Suppressor macrophage treated with lipopolysaccharide for 4 hours (primary cell): ENCODE data around the gene ANKRD39.
A peak's percentile ranks its signal among the peaks of the same experiment; 100 is the strongest.
"Not testable (repeated sequence)": the region's sequence is repeated elsewhere in the genome, so short reads cannot be mapped to it uniquely, and the experiment has no call there.

Experiments
- DNase-seq: peaks from one replicate; pipeline ENCODE4 v3.0.0-alpha.2; 2020

ANKRD39 gene

DNA sequence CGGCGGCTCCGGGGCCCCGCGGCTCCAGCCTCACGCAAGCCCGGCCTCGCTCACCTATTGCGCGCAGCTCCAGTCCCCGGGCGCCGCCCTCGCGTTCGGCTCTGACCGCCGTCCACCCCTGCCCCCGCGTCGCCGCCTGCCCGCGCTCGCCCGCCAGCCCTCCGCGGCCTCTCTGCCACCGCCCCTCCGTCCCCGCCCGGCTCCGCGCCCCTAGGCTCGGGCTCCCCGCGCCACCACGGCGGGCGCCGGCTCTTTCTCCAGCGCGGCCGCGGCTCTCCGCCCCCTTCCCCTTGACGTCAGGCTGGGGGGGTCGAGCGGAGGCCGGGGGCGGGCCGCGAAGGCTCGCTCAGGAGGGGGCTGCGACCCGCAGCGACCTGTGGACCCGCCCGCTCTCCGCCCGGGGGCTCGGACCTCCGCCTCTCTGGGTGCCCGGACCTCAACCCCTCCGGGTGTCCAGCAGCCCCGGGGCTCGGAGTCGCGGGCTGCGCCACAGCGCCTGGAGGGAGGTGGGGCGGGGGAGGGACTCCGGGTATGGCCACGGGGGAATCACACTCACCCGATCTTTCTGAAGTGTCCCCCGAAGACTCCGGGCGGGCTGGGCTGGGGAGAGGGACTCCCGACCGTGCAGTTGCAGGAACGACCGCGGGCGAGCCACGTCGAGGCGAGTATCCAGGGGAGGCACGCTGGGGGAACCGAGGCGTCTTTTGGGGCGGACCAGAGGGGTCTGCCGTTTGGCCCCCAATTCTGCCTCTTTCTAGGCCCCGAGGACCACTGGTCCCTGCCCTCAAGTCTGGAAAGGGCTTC, 12.2 kb upstream of the ANKRD39 start, which contains the start of gene SEMA4C:
SEMA4C (minus strand) TSS at position 259 of the 804 bp plus-strand sequence. CDS start 2,194 bp downstream, outside the sequence.
- DNase-seq = no peak

DNA sequence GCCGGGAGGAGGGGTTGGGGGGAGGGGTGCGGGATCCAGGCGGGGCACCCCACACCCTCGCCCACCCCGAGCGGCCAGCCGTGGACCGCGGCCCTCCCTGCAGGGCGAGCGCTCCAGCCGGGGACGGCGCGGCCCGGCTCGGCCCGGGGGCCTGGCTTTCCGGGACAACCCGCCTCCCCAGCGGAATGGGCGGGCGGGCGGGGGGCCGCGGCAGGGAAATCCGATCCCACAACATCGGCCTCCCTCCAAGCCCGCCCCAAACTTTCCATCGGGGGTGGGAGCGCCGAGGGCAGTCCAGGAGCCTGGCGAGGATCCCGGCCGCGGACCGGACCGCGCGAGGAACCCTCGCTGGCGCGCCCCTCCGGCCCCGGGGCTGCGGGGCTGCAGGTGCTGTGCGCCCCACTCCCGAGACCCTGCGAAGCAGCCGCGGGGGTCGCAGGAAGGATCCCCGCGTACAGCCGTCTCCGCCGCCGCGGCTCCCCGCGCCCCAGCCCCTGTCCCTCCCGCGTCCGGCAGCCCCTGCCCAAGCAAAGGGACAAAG, 11.5 kb upstream of the ANKRD39 start:
- DNase-seq = no peak

DNA sequence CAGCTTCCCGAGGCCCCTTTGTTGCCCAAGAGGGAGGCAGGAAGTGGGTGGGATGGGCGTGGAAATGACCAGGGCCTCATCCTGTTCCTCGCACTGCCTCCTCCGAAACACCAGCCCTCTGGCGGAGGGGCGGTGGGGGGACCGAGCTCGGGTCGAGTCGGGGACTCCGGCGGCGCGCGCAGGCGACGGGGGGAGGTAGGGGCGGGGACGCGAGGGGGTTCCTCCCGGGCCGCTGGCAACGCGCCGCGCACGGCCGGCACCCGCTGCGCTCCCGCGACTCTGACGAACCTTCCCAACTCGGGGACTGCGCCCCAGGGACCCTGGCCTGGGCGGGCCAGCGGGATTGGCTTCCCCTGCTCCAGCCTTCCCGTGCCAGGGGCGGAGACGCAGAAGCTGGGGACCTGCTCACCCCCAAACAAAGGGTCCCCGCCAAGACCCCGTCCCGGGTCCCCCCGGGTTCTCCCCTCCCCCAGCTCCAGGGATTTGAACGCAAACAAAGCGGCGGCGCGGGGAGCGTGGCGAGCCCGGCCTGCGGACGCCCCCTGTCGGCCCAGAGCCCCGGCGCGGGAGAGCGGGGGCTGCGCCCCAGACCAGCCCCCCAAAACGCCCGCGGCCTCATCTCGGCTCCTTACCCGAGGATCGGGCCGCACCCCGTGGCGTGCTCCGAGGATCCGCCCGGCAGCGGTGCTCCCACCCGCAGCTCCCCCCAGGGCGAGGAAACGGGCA, 10.9 kb upstream of the ANKRD39 start:
- peak; percentile 65 for DNase-seq

DNA sequence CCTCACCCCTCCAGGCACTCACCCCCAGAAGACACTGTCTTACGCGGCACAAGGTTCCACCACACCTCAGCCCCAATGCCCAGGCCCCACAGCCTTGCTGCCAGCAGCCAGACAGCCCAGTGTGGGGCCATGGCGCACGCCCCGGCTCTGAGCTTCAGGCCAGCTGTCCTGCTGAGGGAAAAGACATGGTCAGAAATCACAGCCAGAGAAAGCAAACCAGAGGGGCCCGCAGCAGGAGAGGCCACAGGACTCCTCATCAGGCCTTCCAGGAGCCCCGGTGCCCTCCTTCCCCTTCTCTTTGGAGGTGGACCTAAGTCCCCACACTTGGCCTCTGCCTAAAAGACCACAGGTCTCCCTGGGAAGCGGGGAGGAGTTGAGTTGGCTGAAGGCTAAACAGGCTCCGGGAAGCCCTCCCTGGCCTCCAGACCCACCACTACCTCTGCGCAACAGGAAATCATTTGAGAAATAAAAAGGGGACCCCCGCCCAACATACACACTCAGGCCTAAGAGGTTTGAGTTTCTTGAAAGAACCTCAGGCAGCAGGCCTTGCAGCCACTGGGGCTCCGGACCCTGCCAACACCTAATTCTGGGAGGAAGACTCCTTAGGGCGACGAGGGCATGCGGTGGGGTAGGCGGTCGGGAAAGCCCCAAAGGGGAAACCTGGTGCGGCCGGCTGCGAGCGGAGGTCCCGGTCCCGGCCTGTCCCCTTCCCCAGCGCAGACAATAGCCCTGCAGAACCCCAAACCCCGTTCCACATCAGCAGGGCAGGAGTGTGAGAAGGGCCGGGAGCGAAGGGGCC, 10.1 kb upstream of the ANKRD39 start:
- DNase-seq = no peak

DNA sequence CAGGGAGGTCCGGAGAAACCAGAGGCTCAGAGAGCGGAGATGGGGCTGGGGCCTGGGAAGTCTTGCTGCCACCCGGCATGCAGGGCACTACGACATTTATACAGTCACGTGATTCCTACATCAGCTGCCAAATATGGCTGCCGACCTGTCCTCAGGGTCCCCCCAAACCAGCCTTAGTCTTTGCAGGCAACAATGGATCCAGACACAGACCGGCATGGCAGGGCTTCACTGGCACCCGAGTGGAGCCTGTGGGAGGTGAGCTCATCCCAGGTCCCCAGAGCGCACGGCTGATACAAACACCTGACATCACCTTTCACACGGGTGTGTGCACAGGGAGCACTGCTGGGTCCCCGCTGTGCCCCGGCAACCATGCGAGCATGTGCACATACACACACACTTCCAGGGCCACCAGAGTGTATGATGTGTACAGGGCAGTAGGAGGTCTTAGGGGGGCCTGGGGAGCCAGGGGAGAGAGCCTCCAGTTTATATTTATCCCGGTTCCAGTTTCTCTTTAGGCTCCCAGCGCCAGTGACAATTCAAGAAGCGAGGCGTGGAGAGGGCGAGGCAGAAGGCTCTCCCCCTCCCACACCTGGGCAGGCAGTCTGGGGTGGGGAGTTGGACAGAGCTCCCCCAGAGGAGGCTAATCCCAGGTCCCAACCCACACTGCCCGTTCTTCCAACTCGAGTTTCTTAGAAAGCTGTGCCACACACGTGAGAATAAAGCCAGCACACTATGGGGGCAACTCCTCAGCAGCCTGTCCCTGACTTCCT, 9.4 kb upstream of the ANKRD39 start:
- no peak for DNase-seq

DNA sequence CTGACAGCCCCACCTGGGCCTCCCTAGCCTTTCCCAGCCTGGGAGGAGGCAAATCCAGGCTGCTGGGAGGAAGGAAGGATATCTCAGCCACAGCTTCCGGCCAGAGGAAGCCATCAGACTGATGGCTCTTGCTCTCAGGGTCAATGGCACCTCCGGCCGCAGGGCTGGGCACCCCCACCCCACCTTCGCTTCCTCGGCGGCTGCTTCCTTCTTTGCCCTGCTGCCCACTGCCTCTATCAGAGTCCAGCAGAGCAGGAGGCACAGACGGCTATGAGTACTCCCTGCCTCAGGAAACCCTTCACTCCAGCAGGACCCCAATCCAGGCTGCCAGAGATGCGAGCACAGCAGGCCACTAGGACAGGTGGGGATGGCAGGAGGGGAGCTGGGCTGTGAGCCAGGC, 8.8 kb upstream of the ANKRD39 start:
- no peak for DNase-seq

DNA sequence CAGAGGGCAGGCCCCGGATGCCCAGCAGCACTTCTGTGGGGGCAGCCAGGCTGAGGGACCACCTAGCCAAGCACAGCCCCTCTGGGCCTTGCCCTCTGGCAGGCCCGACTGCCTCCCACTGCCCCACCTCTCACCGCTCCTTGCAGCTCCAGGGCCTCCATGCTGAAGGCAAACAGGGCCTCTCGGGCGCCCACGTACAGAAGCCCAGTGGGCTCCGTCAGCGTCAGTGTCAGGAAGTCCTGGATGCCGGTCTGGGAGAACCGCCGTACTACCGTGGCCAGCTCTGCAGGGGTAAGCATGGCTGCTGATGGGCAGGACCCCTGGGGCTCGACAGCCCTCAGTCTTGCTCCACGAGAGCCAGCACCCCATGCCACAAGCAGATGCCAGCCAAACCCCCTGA, 8.3 kb upstream of the ANKRD39 start:
- no peak for DNase-seq

DNA sequence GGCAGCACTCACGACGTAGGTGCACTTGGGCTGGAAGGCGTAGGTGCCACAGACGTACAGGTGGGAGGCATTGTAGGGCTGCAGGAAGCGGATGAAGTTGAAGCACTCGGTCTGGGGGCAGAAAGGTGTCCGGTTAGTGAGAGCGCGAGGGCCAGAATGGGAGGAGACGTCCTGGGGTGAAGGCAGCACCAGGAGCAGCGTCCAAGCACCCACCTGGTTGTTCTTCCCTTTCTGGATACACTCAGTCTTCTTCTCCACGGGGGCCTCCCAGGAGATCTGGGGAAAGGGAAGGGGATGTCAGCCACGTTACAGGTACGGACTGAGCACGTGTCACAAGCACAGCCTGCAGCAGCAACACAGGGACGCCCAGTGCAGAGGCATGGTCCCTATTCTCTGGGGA, 7.8 kb upstream of the ANKRD39 start:
- DNase-seq = no peak

DNA sequence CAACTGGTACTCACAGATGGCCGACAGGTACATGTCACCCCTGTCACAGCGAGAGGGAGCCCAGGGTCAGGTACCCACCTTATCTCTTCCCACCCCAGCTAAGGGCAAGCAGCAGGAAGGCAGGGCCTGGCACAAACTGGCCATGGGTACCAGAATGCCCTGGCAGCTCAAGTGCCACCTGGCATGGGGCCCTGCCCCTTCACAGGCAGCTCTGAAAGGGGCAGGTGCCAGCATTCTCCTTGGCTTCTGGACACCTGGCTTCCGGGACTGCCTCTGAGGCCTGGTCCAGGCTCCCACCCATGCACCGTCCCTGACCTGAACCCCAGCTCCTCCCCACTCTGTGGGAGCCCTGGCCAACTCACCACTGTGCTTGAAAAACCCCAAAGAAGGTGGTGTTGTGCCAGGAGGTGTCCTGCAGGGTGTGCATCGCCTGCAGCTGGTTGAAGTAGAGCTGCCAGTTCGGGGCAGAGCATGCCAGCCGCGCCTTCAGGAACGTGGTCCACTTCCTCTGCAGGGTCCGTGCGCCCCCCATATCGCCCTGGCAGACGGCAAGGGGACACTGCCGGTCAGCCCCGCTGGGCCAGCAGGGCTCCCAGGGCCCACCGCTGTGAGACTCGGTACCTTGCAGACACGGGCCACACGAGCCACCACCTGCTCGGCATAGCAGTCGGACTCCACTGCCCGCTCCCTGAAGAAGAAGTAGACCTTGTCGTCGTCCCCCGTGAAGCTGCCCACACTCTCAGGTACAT, 6.7 kb upstream of the ANKRD39 start:
- DNase-seq = no peak

DNA sequence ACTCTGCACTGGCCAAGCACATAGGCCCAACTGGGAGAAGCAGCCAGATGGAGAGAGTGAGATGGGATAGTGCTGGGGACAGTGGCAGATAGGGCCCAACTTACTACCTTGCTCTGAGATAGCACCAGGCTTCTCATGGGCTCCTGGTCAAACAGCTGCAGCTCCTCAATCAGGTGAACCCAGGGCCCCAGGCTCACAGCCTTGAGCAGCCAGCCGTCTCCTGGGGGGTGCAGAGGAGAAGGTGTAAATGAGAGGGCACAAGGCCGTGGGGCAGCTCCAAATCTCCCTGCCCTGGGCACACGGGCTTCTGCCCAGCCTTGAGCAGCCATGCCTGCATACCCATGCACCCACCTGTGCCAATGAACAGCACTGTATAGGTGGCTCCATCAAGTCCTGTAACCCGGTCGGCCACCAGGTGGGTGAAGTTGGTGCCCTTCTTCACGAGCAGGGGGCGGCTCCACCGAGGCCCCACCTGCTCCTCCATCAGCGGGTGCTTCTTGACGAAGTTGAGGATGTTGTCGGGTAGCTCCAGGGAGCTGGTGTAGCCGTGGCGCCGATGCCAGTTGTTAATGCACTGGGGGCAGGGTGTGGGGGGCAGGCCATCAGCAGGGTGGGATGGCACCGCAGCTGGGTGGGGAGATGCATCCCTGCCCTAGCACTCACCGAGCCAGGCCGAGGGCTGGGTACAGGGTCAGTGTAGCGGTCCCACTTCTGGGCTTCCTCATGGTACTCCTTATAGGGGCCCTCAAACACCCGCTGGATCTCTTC, 5.9 kb upstream of the ANKRD39 start:
- no peak for DNase-seq

DNA sequence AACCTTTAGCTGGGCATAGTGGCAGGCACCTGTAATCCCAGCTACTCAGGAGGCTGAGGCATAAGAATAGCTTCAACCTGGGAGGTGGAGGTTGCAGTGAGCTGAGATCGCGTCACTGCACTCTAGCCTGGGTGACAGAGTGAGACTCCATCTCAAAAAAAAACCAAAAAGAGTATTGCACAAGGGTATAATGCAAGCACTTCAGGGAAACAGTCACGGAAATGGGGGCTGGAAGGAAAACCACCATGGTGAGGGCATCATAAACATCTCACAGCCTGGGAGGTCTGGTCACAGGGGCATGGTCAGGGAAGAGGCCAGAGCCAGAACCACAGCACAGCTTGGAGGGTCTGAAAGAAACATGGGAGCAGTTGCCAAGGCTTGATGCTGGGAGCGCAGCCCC, 5.2 kb upstream of the ANKRD39 start:
- not testable (repeated sequence) for DNase-seq

DNA sequence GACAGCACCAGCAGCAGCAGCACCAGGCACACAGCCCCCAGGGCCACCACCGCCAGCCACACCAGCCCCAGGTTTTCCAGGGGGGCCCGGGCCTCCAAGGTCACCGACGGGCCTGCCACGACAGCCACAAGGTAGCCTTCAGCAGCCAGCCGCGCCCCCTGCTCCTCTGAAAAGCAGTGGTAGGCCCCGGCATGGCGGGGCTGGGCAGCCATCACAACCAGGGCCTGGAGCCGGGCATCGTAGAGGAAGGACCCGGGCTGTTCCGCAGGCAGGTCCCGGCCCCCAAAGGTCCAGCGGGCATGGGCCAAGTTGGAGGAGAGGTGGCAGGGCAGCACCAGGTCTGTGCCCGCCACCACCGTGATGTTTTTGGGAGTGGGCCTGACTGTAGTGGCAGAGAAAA, 3.3 kb upstream of the ANKRD39 start:
- DNase-seq = no peak

DNA sequence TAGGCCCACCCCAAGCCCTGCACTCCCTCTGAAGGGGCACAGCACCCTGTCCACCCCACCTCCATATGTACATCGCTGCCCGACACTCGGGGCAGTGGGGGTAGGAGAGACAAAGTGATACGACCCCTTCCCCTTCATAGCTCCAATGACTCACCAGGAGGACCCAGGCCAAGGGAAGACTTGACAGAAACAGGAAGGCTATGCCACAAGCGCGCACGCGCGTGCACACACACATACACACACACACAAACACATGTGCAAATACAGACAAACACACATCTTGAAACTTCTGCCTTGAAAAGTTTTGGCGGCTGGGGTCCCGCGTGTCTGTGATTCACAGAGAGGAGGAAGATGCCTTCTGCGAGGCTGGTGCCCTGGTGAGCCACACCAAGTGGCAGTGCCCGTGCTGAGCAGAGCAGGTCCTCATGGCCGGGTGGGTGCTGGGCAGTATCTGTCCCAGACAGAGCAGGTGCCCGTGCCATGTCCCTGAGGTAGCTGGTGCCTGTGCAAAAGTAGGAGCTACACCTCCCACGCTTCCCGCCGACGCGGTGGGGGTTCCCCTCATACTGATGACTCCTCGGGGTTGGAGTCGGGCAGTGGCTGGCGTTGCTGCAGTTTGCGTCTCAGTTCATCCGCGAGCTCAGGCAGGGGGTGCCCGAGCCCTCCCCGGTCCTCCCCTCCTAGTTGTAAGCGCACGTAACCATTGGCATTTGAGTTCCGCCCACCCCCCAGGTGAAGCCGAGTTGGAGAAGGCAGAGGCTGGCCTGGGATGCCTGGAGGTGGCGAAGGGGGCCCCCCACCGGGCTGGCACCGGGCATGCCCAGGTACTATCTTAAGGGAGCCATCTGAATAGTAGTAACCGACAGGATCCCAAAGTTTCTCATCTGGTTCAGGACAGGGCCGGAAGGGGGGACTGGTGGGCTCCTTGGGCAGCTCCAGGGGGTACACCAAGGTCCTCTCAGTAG, 2.5 kb upstream of the ANKRD39 start:
- DNase-seq = no peak

DNA sequence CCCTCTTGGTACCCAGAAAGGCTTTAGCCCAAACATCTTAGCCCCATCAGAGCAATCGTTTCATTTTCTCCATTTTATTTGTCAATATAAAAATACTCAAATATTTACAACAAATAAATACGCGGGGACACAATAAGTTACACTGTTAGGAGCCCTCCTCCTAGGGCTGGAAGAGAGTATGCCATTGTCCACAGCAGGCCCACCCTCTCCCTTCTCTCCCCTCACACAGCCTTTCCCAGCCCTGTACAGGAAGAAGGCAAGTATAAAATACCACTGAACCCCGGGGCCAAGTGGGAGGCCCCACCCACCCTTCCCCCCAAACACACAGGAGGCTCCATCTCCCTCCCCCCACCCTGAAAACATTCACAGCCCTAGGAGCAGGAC, 1.9 kb upstream of the ANKRD39 start:
- no peak for DNase-seq

DNA sequence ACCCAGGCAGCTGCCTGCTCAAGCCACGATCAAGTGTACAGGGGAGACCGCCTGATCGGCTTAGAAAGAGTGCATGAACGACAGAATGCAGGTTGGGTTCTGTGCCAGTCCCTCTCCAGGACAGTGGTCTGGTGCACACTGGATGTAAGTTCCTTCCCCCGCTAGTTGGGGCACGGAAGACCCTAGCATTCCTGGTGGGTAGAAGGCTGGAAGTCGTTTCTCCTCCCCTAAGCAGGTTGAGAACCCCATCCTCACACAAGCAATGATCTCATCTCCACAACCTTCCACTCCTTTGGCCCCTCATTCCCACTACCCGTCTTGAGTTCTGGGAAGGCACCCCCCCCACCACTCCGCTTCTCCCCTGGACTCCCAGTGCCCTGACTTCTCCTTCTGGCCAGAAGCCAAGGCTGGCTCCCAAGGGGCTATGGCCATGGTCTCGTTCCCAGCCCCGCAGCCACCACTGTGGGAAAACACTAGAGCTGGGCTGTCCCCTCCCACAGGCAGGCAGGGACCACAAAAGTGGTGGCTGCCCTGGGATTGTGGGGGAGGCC, 1.4 kb upstream of the ANKRD39 start:
- no peak for DNase-seq

DNA sequence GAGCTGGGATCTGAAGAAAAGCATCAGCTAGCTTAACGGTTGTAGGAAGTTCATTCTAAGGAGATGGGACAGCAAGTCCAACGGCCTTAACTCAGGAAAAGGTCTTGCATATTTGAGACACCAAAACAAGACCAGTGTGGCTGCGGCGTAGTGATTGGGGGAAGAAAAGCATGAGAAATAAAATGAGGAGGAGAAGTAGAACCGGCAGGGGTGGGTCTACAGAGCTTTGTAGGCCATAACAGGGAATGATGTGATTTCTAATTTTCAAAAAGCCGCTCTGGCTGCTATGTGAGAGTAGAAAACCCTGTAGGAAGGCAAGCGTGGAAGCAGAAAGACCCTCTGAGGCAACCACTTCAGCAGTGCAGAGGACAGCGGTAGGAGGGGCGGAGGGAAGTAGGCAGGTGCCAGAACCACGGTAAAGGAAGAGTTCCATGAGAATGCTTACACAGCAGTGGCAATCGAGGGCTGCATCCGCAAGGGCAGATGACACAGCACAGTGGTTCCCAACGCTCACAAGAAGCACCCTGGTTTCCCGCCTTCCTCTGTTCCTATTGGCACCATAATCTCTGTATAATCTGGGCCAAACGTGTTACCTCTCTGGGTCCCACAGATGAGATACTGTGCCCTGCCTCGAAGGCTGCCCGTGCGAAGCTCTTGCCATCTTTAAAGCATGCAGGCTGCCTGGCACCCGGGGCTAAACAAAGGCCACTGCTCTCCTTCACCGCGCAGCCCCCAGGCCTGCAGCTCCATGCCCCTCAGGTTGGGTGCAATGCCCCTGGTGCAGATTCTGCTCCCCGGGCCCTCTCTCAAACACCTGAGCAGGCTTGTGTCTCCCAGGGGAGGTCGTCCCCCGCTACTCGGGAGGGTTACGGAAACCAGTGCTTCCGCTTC, 795 bp downstream of the ANKRD39 start:
- no peak for DNase-seq

DNA sequence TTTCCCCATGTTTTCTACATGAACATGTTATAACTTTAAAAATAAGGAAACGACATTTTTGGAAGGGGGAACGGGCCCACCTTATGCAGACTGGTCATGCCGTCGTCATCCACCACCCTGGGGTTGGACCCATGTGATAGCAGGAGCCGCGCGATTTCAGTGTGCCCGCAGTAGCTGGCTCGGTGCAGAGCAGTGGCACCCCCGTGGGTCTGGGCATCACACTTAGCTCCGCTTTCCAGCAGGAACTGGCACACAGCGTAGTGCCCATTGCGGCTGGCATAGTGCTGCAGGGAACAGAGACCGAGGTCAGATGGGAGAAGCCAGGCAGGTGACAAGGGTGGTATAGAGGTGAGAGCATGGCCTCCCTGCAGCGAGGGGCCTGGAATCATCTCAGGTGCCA, 4.5 kb downstream of the ANKRD39 start:
- DNase-seq = no peak

DNA sequence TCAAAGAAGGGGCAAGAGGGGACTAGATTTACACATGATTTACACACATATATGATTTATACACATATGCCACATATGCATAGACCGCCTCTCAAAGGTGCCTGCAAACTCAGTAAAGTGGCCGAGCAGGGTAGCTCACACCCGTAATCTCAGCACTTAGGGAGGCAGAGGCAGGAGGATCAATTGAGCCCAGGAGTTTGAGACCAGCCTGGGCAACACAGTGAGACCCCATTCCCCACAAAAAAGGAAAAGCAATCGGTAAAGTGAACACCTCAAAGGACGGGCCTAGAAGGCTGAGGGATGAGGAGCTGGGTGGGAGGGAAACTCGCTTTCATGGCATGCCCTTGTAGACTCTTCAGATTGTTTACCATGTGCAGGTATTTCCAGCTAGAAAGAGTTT, 5.1 kb downstream of the ANKRD39 start:
- no peak for DNase-seq
